Hepatocyte (in vitro differentiated cells): ENCODE results near the gene IMPDH2.

ENCODE experiments used
- EZH2 ChIP-seq: fragments of 200-600 bp; sonication (generic); IDR thresholded peaks from 2 replicates; pipeline ENCODE4 v1.6.1; 2016; ENCODE audit warnings: antibody characterized with exemption, mild to moderate bottlenecking, borderline replicate concordance
- TF ChIP-seq, protein P1 (sequence below): fragments of 200-600 bp; sonication (generic); IDR thresholded peaks from 2 replicates; pipeline ENCODE4 v1.5.1; 2016; ENCODE audit warnings: antibody characterized with exemption, mild to moderate bottlenecking; ENCODE audit not compliant: poor library complexity

DNA sequence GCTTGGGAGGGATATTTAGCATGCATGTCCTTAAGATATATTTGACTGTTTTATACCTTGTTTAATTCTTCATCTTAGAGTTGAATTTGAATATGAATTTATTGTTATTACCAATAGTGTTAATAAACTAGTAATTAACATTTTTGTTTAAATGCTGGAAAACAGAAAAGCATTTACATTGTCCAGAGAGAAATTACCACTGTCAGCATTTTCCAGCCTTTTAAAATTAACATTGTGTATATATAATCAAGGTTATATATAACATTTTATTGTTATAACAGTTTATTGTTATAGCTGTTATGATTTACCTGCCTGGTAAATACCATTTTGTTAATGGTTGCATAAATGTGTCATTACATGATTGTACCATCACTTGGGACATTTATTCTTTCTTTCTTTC is 47.2 kb downstream of the IMPDH2 start:
- TF ChIP-seq EZH2: no peak
- TF ChIP-seq, protein P1, sequence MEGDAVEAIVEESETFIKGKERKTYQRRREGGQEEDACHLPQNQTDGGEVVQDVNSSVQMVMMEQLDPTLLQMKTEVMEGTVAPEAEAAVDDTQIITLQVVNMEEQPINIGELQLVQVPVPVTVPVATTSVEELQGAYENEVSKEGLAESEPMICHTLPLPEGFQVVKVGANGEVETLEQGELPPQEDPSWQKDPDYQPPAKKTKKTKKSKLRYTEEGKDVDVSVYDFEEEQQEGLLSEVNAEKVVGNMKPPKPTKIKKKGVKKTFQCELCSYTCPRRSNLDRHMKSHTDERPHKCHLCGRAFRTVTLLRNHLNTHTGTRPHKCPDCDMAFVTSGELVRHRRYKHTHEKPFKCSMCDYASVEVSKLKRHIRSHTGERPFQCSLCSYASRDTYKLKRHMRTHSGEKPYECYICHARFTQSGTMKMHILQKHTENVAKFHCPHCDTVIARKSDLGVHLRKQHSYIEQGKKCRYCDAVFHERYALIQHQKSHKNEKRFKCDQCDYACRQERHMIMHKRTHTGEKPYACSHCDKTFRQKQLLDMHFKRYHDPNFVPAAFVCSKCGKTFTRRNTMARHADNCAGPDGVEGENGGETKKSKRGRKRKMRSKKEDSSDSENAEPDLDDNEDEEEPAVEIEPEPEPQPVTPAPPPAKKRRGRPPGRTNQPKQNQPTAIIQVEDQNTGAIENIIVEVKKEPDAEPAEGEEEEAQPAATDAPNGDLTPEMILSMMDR: no peak
